Esophagus squamous epithelium (tissue), 4 donors: Measurements from ENCODE around the gene PEA15.

Experiments
- CTCF ChIP-seq, 6 experiments: fragments of 450-650 bp in 4 of 6; fragments of 200-600 bp in 2 of 6; sonication (generic) in 2 of 6; IDR thresholded peaks; one replicate each; pipeline ENCODE4 v1.5.1; 2016 to 2019; ENCODE audit warnings: antibody characterized with exemption in 6 of 6, mild to moderate bottlenecking in 4 of 6, moderate library complexity in 4 of 6
- POLR2A ChIP-seq, 4 donors: fragments of 450-650 bp; IDR thresholded peaks; one replicate each; pipeline ENCODE4 v1.6.1; 2017; ENCODE audit warnings: antibody characterized with exemption in 4 of 4, mild to moderate bottlenecking in 4 of 4, moderate library complexity in 3 of 4

- no peak for TF ChIP-seq CTCF (IDR thresholded peaks at IDR 0.05)
- no peak for TF ChIP-seq POLR2A (IDR thresholded peaks at IDR 0.05)
These were observed 32.4 kb downstream of the PEA15 start for GRCh38 chr1:160237558-160237957.
